HG02623 (cell line): Measurements from ENCODE around the gene IAPP.
"Not testable (repeated sequence)": the region's sequence is repeated elsewhere in the genome, so short reads cannot be mapped to it uniquely, and the experiment has no call there.

Source experiments
- ATAC-seq: cut with Tn5 transposase; IDR thresholded peaks from one replicate; pipeline ENCODE4 v1.9.1; 2021; ENCODE audit warnings: moderate library complexity; ENCODE audit not compliant: unreplicated experiment

The IAPP gene

GRCh38 chr12:21370845-21371449 is 1.8 kb upstream of the IAPP start:
- no peak for ATAC-seq

GRCh38 chr12:21379218-21379617 is 6.5 kb downstream of the IAPP start:
- ATAC-seq, result no peak

DNA sequence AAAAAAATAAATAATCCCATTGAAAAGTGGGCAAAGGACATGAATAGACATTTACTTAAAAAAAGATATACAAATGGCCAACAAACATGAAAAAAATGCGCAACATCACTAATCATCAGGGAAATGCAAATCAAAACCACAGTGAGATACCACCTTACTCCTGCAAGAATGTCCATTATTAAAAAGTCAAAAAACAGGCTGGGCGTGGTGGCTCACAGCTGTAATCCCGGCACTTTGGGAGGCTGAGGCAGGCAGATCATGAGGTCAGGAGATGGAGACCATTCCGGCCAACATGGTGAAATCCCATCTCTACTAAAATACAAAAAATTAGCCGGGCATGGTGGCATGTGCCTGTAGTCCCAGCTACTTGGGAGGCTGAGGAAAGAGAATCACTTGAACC is 8.6 kb downstream of the IAPP start:
- ATAC-seq, result not testable (repeated sequence)

DNA sequence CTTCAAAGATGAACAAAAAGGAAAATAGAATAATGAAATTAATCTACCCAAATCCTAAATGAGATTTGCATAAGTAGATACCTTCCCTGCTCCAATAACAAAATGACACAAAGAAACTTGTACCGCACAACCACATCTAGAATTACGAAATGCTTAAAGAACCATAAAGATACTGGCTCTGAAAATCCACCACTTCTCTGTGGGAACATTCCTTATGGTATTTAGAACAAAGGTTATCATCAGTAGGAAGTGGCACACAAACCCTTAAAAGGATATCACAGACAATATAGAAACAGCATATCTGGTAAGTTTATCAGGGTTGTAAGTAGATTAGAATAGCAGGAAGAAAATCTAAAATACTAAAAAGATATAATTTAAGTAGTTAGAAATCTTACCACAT is 11.6 kb downstream of the IAPP start:
- ATAC-seq, result no peak

GRCh38 chr12:21387174-21387573 is 14.5 kb downstream of the IAPP start:
- no peak for ATAC-seq

GRCh38 chr12:21392384-21392783 is 19.7 kb downstream of the IAPP start:
- ATAC-seq, result no peak

DNA sequence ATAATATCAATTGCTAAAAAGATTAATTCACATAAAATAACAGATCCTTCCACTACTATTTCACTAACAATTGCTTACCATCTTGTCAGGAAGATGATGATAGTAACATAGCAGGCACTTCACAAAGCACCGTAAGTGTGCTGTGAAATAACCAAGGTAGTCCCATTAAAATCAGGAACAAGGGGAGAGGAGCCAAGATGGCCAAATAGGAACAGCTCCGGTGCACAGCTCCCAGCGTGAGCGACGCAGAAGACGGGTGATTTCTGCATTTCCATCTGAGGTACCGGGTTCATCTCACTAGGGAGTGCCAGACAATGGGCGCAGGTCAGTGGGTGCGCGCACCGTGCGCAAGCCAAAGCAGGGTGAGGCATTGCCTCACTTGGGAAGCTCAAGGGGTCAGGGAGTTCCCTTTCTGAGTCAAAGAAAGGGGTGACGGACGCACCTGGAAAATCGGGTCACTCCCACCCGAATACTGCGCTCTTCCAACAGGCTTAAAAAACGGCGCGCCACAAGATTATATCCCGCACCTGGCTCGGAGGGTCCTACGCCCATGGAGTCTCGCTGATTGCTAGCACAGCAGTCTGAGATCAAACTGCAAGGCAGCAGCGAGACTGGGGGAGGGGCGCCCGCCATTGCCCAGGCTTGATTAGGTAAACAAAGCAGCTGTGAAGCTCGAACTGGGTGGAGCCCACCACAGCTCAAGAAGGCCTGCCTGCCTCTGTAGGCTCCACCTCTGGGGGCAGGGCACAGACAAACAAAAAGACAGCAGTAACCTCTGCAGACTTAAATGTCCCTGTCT is 22.3 kb downstream of the IAPP start:
- not testable (repeated sequence) for ATAC-seq

- no peak for ATAC-seq
Measured at GRCh38 chr12:21413369-21414277, 40.9 kb downstream of the IAPP start.

- no peak for ATAC-seq
Measured at GRCh38 chr12:21416511-21417121, 43.9 kb downstream of the IAPP start.

DNA sequence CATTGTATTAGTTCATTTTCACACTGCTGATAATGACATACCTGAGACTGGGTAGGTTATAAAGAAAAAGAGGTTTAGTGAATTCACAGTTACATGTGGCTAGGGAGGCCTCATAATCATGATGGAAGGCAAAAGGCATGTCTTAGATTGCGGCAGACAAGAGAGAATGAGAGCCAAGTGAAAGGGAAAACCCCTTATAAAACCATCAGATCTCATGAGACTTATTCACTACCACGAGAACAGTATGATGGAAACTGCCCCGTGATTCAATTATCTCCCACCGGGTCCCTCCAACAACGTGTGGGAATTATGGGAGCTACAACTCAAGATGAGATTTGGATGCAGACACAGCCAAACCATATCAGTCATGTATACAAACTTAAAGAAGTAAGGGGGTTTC is 45.7 kb downstream of the IAPP start:
- not testable (repeated sequence) for ATAC-seq

- not testable (repeated sequence) for ATAC-seq
Measured at GRCh38 chr12:21419009-21419699, 46.5 kb downstream of the IAPP start.

GRCh38 chr12:21428241-21428640 is 55.5 kb downstream of the IAPP start:
- ATAC-seq, result no peak
